K562 (cell line): ENCODE results near the gene PPT2. TPM values are rescaled to one million over a fixed set of nuclear protein-coding genes. Genes with fewer than 3 reads are reported as not detected.

Experiments used
- AFF4 ChIP-seq: sonication (generic); formaldehyde crosslinking; IDR thresholded peaks from 2 replicates; pipeline ENCODE4 v1.8.0; 2023; ENCODE audit warnings: mild to moderate bottlenecking, missing genetic modification reagents
- ATF3 ChIP-seq, 2 experiments: fragments of 450-650 bp in 1 of 2; sonication (generic) in 1 of 2; formaldehyde crosslinking in 1 of 2; IDR thresholded peaks in 1 of 2; conservative IDR thresholded peaks in 1 of 2; 2 replicates each; pipeline versions ENCODE4 v1.6.1 to v1.8.1; 2016 to 2023; ENCODE audit warnings: mild to moderate bottlenecking in 2 of 2, moderate library complexity in 2 of 2, inconsistent platforms in 1 of 2, missing genetic modification reagents in 1 of 2
- CBX5 ChIP-seq: IDR thresholded peaks from 2 replicates; pipeline ENCODE4 v1.6.1; 2014; ENCODE audit warnings: low read depth, borderline replicate concordance
- ESRRB ChIP-seq: fragments of 250-450 bp; sonication (Bioruptor Pico); IDR thresholded peaks from 2 replicates; pipeline ENCODE4 v1.5.0; 2020; ENCODE audit warnings: mild to moderate bottlenecking, moderate library complexity, borderline replicate concordance
- ILK ChIP-seq: fragments of 450-650 bp; IDR thresholded peaks from 2 replicates; pipeline ENCODE4 v1.6.1; 2016; ENCODE audit warnings: missing genetic modification characterization, low read depth, mild to moderate bottlenecking, missing compliant biosample characterization, moderate library complexity, borderline replicate concordance
- MLX ChIP-seq, 2 experiments: fragments of 450-650 bp in 1 of 2; sonication (generic) in 1 of 2; formaldehyde crosslinking; conservative IDR thresholded peaks; 2 replicates each; pipeline versions ENCODE4 v1.4.0 to v1.8.1; 2020 to 2022; ENCODE audit warnings: mild to moderate bottlenecking in 1 of 2, missing genetic modification reagents in 1 of 2
- NCOA4 ChIP-seq: fragments of 450-650 bp; IDR thresholded peaks from 2 replicates; pipeline ENCODE4 v1.6.1; 2018; ENCODE audit warnings: mild to moderate bottlenecking; ENCODE audit not compliant: partially characterized antibody
- PRMT5 ChIP-seq: sonication (generic); formaldehyde crosslinking; IDR thresholded peaks from 2 replicates; pipeline ENCODE4 v1.5.0; 2020; ENCODE audit warnings: missing genetic modification reagents
- PTBP1 ChIP-seq: fragments of 200-400 bp; formaldehyde crosslinking; IDR thresholded peaks from 2 replicates; pipeline ENCODE4 v1.6.1; 2017; ENCODE audit warnings: low read depth, low read length
- RBBP5 ChIP-seq: fragments of 200-600 bp; sonication (generic); IDR thresholded peaks from 2 replicates; pipeline ENCODE4 v1.6.1; 2012; ENCODE audit warnings: borderline replicate concordance, mild to moderate bottlenecking, low read length, control low read depth, inconsistent platforms; ENCODE audit not compliant: insufficient read depth, poor library complexity, severe bottlenecking
- SREBF1 ChIP-seq: fragments of 150-350 bp; IDR thresholded peaks from 2 replicates; pipeline ENCODE4 v1.6.1; 2014; ENCODE audit warnings: antibody characterized with exemption, low read depth, low read length, borderline replicate concordance
- TEAD4 ChIP-seq, 2 experiments: sonication (generic) in 1 of 2; formaldehyde crosslinking in 1 of 2; IDR thresholded peaks; 2 replicates each; pipeline versions ENCODE4 v1.6.1 to v1.8.0; 2012 to 2022; ENCODE audit warnings: borderline replicate concordance in 1 of 2, inconsistent platforms in 1 of 2, low read length in 1 of 2, mild to moderate bottlenecking in 1 of 2, missing genetic modification reagents in 1 of 2
- TSHZ1 ChIP-seq: fragments of 250-450 bp; sonication (Bioruptor Pico); IDR thresholded peaks from 2 replicates; pipeline ENCODE4 v1.4.0; 2020; ENCODE audit warnings: mild to moderate bottlenecking, moderate library complexity
- ZNF165 ChIP-seq: fragments of 250-450 bp; sonication (Bioruptor Pico); IDR thresholded peaks from 2 replicates; pipeline ENCODE4 v1.4.0; 2020; ENCODE audit warnings: borderline replicate concordance
- ZNF785 ChIP-seq: fragments of 250-450 bp; sonication (Bioruptor Pico); IDR thresholded peaks from 2 replicates; pipeline ENCODE4 v1.4.0; 2020; ENCODE audit warnings: mild to moderate bottlenecking
- polyA plus RNA-seq, 8 experiments: library from polyadenylated mRNA; depleted of rRNA in 4 of 8; stranded (reverse) in 5 of 8; unstranded in 3 of 8; fragments of >200 nt; fragmentation: Nextera tagmentation in 2 of 8; fragmentation: Illumina TruSeq in 1 of 8; extraction: Ambion mirVana in 2 of 8; extraction: Trizol in 1 of 8; gene quantifications; 2 replicates each; pipeline versions ENCODE4 v1.2.1 to v1.2.3, GENCODE V29; 2011 to 2014; ENCODE audit warnings: inconsistent platforms in 1 of 8, missing spikeins in 1 of 8
- total RNA-seq, 7 experiments: library from RNA; depleted of rRNA in 6 of 7; stranded (reverse); fragments of >200 nt in 6 of 7; fragmentation: Illumina TruSeq in 2 of 7; extraction: Trizol in 2 of 7; gene quantifications; 2 replicates each; pipeline versions ENCODE4 v1.2.1 to v1.2.3, GENCODE V29; 2011 to 2021; ENCODE audit warnings: low replicate concordance in 1 of 7

PPT2 gene
- total and polyA plus RNA-seq, 9 of the 15 experiments (the other 6 are each of a cell fraction or from before 2014, with no cell fraction given): 27.4 to 98.8 (median 69.9) TPM

- no peak for TF ChIP-seq TSHZ1 (CRISPR knock-in tag)
- TF ChIP-seq ILK: no peak
- TF ChIP-seq TEAD4 (IDR thresholded peaks at IDR 0.05; ENCODE audit: low read length): peak; percentile 6; the same call in 1 of the 2 replicates
- TF ChIP-seq TEAD4 (CRISPR knock-in tag; IDR thresholded peaks at IDR 0.05; ENCODE audit: borderline replicate concordance): no peak
- no peak for TF ChIP-seq CBX5
- no peak for TF ChIP-seq NCOA4
- no peak for TF ChIP-seq SREBF1
- TF ChIP-seq ESRRB (CRISPR knock-in tag): no peak
- no peak for TF ChIP-seq ZNF785 (CRISPR knock-in tag)
- no peak for TF ChIP-seq PRMT5
- TF ChIP-seq ZNF165 (CRISPR knock-in tag): no peak
- TF ChIP-seq AFF4 (CRISPR knock-in tag): no peak
- no peak for TF ChIP-seq MLX (CRISPR knock-in tag; conservative IDR thresholded peaks at IDR 0.05)
- TF ChIP-seq RBBP5: no peak
- TF ChIP-seq PTBP1: no peak
- no peak for TF ChIP-seq ATF3 (IDR thresholded peaks at IDR 0.05)
- TF ChIP-seq ATF3 (CRISPR knock-in tag; conservative IDR thresholded peaks at IDR 0.05): peak; percentile 75
Observed at GRCh38 chr6:32177788-32178546, 24.0 kb downstream of the PPT2 start, which contains the start of gene RNF5 (continued).
